ENCODE measurements around the gene GSS.
"Not testable (repeated sequence)": the region's sequence is repeated elsewhere in the genome, so short reads cannot be mapped to it uniquely, and the experiment has no call there.

GSS gene

GRCh38 chr20:34907616-34908469 lies 47.8 kb downstream of the GSS start:
- peak overlapping the region; percentile 26 for H3K4me3 ChIP-seq
- peak overlapping the region; percentile 24 to 86 for H3K27ac ChIP-seq
- DNase-seq (ENCODE audit: low spot score) = no peak
- TF ChIP-seq CTCF (IDR thresholded peaks at IDR 0.05) = no peak

- no peak for TF ChIP-seq CTCF (IDR thresholded peaks at IDR 0.05)
- no peak for DNase-seq (ENCODE audit: low spot score)
- H3K27ac ChIP-seq = peak overlapping the region in 1 of 2 donors; percentile 48
- H3K4me3 ChIP-seq = no peak overlapping the region
Measured at GRCh38 chr20:34904202-34904621, 51.4 kb downstream of the GSS start.

- not testable (repeated sequence) for DNase-seq (ENCODE audit: low spot score); H3K4me3 ChIP-seq; H3K27ac ChIP-seq
Measured at GRCh38 chr20:34898731-34899130, 56.9 kb downstream of the GSS start.

- not testable (repeated sequence) for H3K4me3 ChIP-seq; H3K27ac ChIP-seq; DNase-seq (ENCODE audit: low spot score)
Measured at GRCh38 chr20:34898129-34898528, 57.5 kb downstream of the GSS start.

GRCh38 chr20:34896086-34896621 lies 59.5 kb downstream of the GSS start:
- H3K27ac ChIP-seq = peak overlapping the region in 1 of 2 donors; percentile 42
- H3K4me3 ChIP-seq = no peak overlapping the region
- no peak for DNase-seq (ENCODE audit: low spot score)
- no peak for TF ChIP-seq CTCF (IDR thresholded peaks at IDR 0.05)

- DNase-seq (ENCODE audit: low spot score) = no peak
- no peak for TF ChIP-seq CTCF (IDR thresholded peaks at IDR 0.05)
- Histone ChIP-seq H3K4me3 (no peak overlapping the region), H3K27ac (peak overlapping the region in 1 of 2 donors; percentile 42)
Measured at GRCh38 chr20:34895465-34895864, 60.1 kb downstream of the GSS start.

- H3K27ac ChIP-seq = no peak overlapping the region
- DNase-seq (ENCODE audit: low spot score) = no peak
- no peak overlapping the region for H3K4me3 ChIP-seq
- TF ChIP-seq CTCF (IDR thresholded peaks at IDR 0.05) = no peak
Measured at GRCh38 chr20:34894723-34895122, 60.9 kb downstream of the GSS start.

GRCh38 chr20:34892671-34893070 lies 62.9 kb downstream of the GSS start:
- no peak overlapping the region for H3K4me3 ChIP-seq
- no peak for TF ChIP-seq CTCF (IDR thresholded peaks at IDR 0.05)
- H3K27ac ChIP-seq = no peak overlapping the region
- no peak for DNase-seq (ENCODE audit: low spot score)
